B cell (primary cell): ENCODE results near the gene UFSP1.

ENCODE experiments used
- CTCF ChIP-seq: fragments of 200-600 bp; IDR thresholded peaks from one replicate; pipeline ENCODE4 v1.8.0; 2022; ENCODE audit warnings: antibody characterized with exemption, mild to moderate bottlenecking
- EZH2 ChIP-seq: IDR thresholded peaks from 2 replicates; pipeline ENCODE4 v1.6.1; 2012; ENCODE audit warnings: borderline replicate concordance, low read depth, mild to moderate bottlenecking, moderate library complexity, low read length; ENCODE audit not compliant: insufficient read depth, poor library complexity, severe bottlenecking

GRCh38 chr7:100890653-100891567, 1.4 kb upstream of the UFSP1 start:
- no peak for TF ChIP-seq CTCF
- TF ChIP-seq EZH2: no peak
